ENCODE measurements around the gene TAMALIN.
A peak's percentile ranks its signal among the peaks of the same experiment; 100 is the strongest.

The TAMALIN gene

DNA sequence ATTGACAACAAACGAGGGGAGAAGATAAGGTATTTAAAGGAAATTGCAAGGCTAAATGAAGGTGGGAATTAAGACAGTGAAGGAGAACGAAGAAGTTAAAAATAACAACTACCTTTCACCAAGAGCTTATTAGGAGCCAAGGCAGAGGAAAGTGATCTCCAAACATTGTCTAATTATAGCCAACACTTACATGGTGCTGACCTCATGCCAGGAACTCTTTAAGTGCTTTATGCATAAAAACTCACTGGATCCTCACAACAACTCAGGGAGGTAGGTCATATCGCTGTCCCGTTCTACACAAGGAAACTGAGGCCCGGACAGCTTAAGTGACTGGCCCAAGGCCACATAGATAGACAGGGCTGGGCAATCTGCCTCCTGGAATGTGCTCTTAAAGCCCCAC is 19.5 kb downstream of the TAMALIN start:
- peaks cover 59% of the 10 kb centered on the region for H3K4me1 ChIP-seq (ENCODE audit: control insufficient read depth, low read length)
- H3K36me3 ChIP-seq (ENCODE audit: control insufficient read depth, low read length), result no peaks in the 10 kb centered on the region
- no peaks in the 10 kb centered on the region; the same call in none of the 2 replicates for H3F3A ChIP-seq (ENCODE audit: control insufficient read depth, insufficient read depth)
- H3K79me2 ChIP-seq (ENCODE audit: control insufficient read depth, low read length), result 0 out of 2 replicates have a peak, but pooled peaks cover 2% of the 10 kb centered on the region
- peak overlapping the region; percentile 92 for H3K4me2 ChIP-seq (ENCODE audit: low read length)
- peaks cover 12% of the 10 kb centered on the region for H3K27me3 ChIP-seq (ENCODE audit: control insufficient read depth, low read length)
- peak overlapping the region; percentile 71 for H3K4me3 ChIP-seq (ENCODE audit: low read length)
- H3K9me2 ChIP-seq (replicated peaks; ENCODE audit: control insufficient read depth, low read length), result no peaks in the 10 kb centered on the region
- no peaks in the 10 kb centered on the region for H4K20me1 ChIP-seq (ENCODE audit: control insufficient read depth, insufficient read depth, low read depth, low read length)
- H3K27ac ChIP-seq (ENCODE audit: low read depth, low read length), result no peak overlapping the region
- TF ChIP-seq, protein P1, sequence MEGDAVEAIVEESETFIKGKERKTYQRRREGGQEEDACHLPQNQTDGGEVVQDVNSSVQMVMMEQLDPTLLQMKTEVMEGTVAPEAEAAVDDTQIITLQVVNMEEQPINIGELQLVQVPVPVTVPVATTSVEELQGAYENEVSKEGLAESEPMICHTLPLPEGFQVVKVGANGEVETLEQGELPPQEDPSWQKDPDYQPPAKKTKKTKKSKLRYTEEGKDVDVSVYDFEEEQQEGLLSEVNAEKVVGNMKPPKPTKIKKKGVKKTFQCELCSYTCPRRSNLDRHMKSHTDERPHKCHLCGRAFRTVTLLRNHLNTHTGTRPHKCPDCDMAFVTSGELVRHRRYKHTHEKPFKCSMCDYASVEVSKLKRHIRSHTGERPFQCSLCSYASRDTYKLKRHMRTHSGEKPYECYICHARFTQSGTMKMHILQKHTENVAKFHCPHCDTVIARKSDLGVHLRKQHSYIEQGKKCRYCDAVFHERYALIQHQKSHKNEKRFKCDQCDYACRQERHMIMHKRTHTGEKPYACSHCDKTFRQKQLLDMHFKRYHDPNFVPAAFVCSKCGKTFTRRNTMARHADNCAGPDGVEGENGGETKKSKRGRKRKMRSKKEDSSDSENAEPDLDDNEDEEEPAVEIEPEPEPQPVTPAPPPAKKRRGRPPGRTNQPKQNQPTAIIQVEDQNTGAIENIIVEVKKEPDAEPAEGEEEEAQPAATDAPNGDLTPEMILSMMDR (IDR thresholded peaks at IDR 0.05; ENCODE audit: low read depth, low read length, poor library complexity, severe bottlenecking), result no peak
- TF ChIP-seq EZH2phosphoT487 (IDR thresholded peaks at IDR 0.05; ENCODE audit: borderline replicate concordance, low read length), result no peak
- H3K9me3 ChIP-seq (ENCODE audit: control insufficient read depth, insufficient read depth, low read length), result no peaks in the 10 kb centered on the region

DNA sequence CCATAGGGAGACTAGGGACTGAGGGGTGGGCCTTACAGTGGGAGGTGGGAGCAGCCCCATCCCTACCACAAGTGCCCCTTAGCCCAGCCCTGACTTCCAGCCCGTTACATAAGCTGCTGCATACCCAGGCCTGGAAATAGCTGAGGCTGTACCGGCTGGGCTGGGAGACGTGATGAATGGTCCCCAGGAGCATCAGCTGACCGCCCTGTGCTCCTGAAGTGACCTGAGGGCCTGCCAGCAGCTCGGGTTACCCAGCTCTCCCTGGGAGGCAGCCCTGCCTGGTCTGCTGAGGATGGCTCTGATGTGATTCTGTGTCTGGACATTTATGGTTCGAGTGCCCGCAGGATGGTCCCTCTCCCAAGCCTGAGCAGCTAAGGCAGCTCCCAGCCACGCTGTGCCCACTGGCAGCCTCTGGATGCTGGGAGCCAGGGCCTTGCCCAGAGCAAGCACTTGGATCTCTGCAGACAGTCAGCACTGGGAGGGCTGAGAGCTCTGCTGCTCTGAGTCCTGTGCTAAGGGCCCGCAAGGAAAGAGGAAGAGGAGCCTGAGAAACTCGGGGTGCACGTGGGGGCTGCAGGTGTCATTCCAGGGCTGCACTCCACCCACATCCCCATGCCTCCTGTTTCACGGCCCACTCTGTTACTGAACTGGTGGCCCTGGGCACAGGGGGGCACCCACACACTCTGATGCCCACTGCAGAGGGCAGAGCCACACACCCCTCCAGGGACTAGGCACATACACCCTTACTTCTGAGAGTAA is 20.5 kb downstream of the TAMALIN start:
- H3K4me1 ChIP-seq (ENCODE audit: control insufficient read depth, low read length), result peaks cover 54% of the 10 kb centered on the region
- H3K27me3 ChIP-seq (ENCODE audit: control insufficient read depth, low read length), result peaks cover 12% of the 10 kb centered on the region
- no peaks in the 10 kb centered on the region for H3K9me3 ChIP-seq (ENCODE audit: control insufficient read depth, insufficient read depth, low read length)
- no peak overlapping the region for H3K4me3 ChIP-seq (ENCODE audit: low read length)
- TF ChIP-seq, protein P1 (IDR thresholded peaks at IDR 0.05; ENCODE audit: low read depth, low read length, poor library complexity, severe bottlenecking), result no peak
- no peak for TF ChIP-seq EZH2phosphoT487 (IDR thresholded peaks at IDR 0.05; ENCODE audit: borderline replicate concordance, low read length)
- H3K36me3 ChIP-seq (ENCODE audit: control insufficient read depth, low read length), result no peaks in the 10 kb centered on the region
- no peak overlapping the region for H3K4me2 ChIP-seq (ENCODE audit: low read length)
- peaks cover 1% of the 10 kb centered on the region for H3F3A ChIP-seq (ENCODE audit: control insufficient read depth, insufficient read depth)
- no peak overlapping the region for H3K27ac ChIP-seq (ENCODE audit: low read depth, low read length)
- H3K79me2 ChIP-seq (ENCODE audit: control insufficient read depth, low read length), result 0 out of 2 replicates have a peak, but pooled peaks cover 2% of the 10 kb centered on the region
- no peaks in the 10 kb centered on the region for H4K20me1 ChIP-seq (ENCODE audit: control insufficient read depth, insufficient read depth, low read depth, low read length)
- H3K9me2 ChIP-seq (replicated peaks; ENCODE audit: control insufficient read depth, low read length), result no peaks in the 10 kb centered on the region

DNA sequence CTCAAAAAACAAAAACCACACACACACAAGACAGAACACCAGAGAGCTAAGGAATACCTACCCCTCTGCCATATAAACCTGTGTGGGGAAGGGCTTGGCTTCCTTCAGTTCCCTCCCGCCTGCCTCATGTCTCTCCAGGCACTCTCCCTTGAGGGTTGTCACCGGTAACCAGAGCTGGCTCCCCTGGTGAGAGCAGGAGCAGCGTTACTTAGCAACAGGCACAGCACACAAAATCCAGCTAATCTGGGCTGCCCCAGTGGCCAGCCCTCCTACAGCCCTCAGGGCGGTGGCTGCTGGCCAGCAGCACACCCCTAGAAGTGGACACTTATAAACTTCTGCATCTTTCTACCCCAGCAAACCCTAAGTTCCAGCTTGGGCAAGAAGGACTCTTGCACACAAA is 22.9 kb downstream of the TAMALIN start:
- Histone ChIP-seq H3K9me2 (replicated peaks; ENCODE audit: control insufficient read depth, low read length) (no peaks in the 10 kb centered on the region), H3K27me3 (ENCODE audit: control insufficient read depth, low read length) (no peaks in the 10 kb centered on the region), H3K4me3 (ENCODE audit: low read length) (no peak overlapping the region), H3K9me3 (ENCODE audit: control insufficient read depth, insufficient read depth, low read length) (no peaks in the 10 kb centered on the region), H3F3A (ENCODE audit: control insufficient read depth, insufficient read depth) (peaks cover 10% of the 10 kb centered on the region), H3K27ac (ENCODE audit: low read depth, low read length) (no peak overlapping the region), H3K36me3 (ENCODE audit: control insufficient read depth, low read length) (no peaks in the 10 kb centered on the region), H3K4me1 (ENCODE audit: control insufficient read depth, low read length) (peaks cover 57% of the 10 kb centered on the region), H4K20me1 (ENCODE audit: control insufficient read depth, insufficient read depth, low read depth, low read length) (no peaks in the 10 kb centered on the region), H3K79me2 (ENCODE audit: control insufficient read depth, low read length) (no peaks in the 10 kb centered on the region), H3K4me2 (ENCODE audit: low read length) (no peak overlapping the region)
- TF ChIP-seq, protein P1 (IDR thresholded peaks at IDR 0.05; ENCODE audit: low read depth, low read length, poor library complexity, severe bottlenecking), result no peak
- TF ChIP-seq EZH2phosphoT487 (IDR thresholded peaks at IDR 0.05; ENCODE audit: borderline replicate concordance, low read length), result no peak

Data from DOHH2 (cell line).